K562 (cell line): ENCODE results near the gene SLC26A3. TPM values are rescaled to one million over a fixed set of nuclear protein-coding genes. Genes with fewer than 3 reads are reported as not detected.
A peak's percentile ranks its signal among the peaks of the same experiment; 100 is the strongest.

Experiments used
- CHCHD3 ChIP-seq: fragments of 250-450 bp; sonication (Bioruptor Pico); IDR thresholded peaks from 2 replicates; pipeline ENCODE4 v2.1.2; 2022; ENCODE audit warnings: mild to moderate bottlenecking
- ERF ChIP-seq: fragments of 450-650 bp; formaldehyde crosslinking; IDR thresholded peaks from 2 replicates; pipeline ENCODE4 v1.4.0; 2020; ENCODE audit warnings: mild to moderate bottlenecking, mixed read lengths
- FOXK1 ChIP-seq: sonication (generic); formaldehyde crosslinking; IDR thresholded peaks from 2 replicates; pipeline ENCODE4 v1.8.0; 2022; ENCODE audit warnings: missing genetic modification reagents, mild to moderate bottlenecking, borderline replicate concordance
- GATAD2B ChIP-seq: fragments of 450-650 bp; IDR thresholded peaks from 2 replicates; pipeline ENCODE4 v1.6.1; 2017; ENCODE audit warnings: mild to moderate bottlenecking, borderline replicate concordance
- NFE2L1 ChIP-seq: fragments of 450-650 bp; IDR thresholded peaks from 2 replicates; pipeline ENCODE4 v1.6.1; 2016; ENCODE audit warnings: missing genetic modification characterization, low read depth, mild to moderate bottlenecking, missing compliant biosample characterization, moderate library complexity, borderline replicate concordance
- NFIC ChIP-seq: fragments of 450-650 bp; IDR thresholded peaks from 2 replicates; pipeline ENCODE4 v1.6.1; 2017; ENCODE audit warnings: mild to moderate bottlenecking, inconsistent platforms
- RBFOX2 ChIP-seq: fragments of 200-400 bp; formaldehyde crosslinking; IDR thresholded peaks from 2 replicates; pipeline ENCODE4 v1.6.1; 2017; ENCODE audit warnings: low read depth, mild to moderate bottlenecking, low read length, moderate library complexity
- SMC3 ChIP-seq: conservative IDR thresholded peaks from 2 replicates; pipeline ENCODE4 v1.6.1; 2011; ENCODE audit warnings: low read depth, low read length, improper control_type of control experiment; ENCODE audit not compliant: insufficient read depth
- SREBF2 ChIP-seq: sonication (generic); formaldehyde crosslinking; IDR thresholded peaks from 2 replicates; pipeline ENCODE4 v1.4.0; 2020; ENCODE audit warnings: mild to moderate bottlenecking, missing genetic modification reagents
- TARDBP ChIP-seq: fragments of 450-650 bp; IDR thresholded peaks from 2 replicates; pipeline ENCODE4 v1.6.1; 2016
- TCF7L2 ChIP-seq: fragments of 150-350 bp; IDR thresholded peaks from 2 replicates; pipeline ENCODE4 v1.6.1; 2016; ENCODE audit warnings: low read depth, mild to moderate bottlenecking, low read length, moderate library complexity
- TEAD4 ChIP-seq, 2 experiments: sonication (generic) in 1 of 2; formaldehyde crosslinking in 1 of 2; IDR thresholded peaks; 2 replicates each; pipeline versions ENCODE4 v1.6.1 to v1.8.0; 2012 to 2022; ENCODE audit warnings: borderline replicate concordance in 1 of 2, inconsistent platforms in 1 of 2, low read length in 1 of 2, mild to moderate bottlenecking in 1 of 2, missing genetic modification reagents in 1 of 2
- ZNF134 ChIP-seq: fragments of 250-450 bp; sonication (Bioruptor Pico); conservative IDR thresholded peaks from 2 replicates; pipeline ENCODE4 v1.4.0; 2020
- ZNF146 ChIP-seq: IDR thresholded peaks from one replicate; pipeline ENCODE4 v1.6.1; 2018; ENCODE audit warnings: missing compliant biosample characterization; ENCODE audit not compliant: unreplicated experiment
- ZNF174 ChIP-seq: fragments of 250-450 bp; sonication (Bioruptor Pico); IDR thresholded peaks from 2 replicates; pipeline ENCODE4 v1.4.0; 2020; ENCODE audit warnings: mild to moderate bottlenecking
- ZNF408 ChIP-seq: fragments of 250-450 bp; sonication (Bioruptor Pico); IDR thresholded peaks from 2 replicates; pipeline ENCODE4 v1.4.0; 2020; ENCODE audit warnings: low read depth, mild to moderate bottlenecking, moderate library complexity
- polyA plus RNA-seq, 8 experiments: library from polyadenylated mRNA; depleted of rRNA in 4 of 8; stranded (reverse) in 5 of 8; unstranded in 3 of 8; fragments of >200 nt; fragmentation: Nextera tagmentation in 2 of 8; fragmentation: Illumina TruSeq in 1 of 8; extraction: Ambion mirVana in 2 of 8; extraction: Trizol in 1 of 8; gene quantifications; 2 replicates each; pipeline versions ENCODE4 v1.2.1 to v1.2.3, GENCODE V29; 2011 to 2014; ENCODE audit warnings: inconsistent platforms in 1 of 8, missing spikeins in 1 of 8
- total RNA-seq, 7 experiments: library from RNA; depleted of rRNA in 6 of 7; stranded (reverse); fragments of >200 nt in 6 of 7; fragmentation: Illumina TruSeq in 2 of 7; extraction: Trizol in 2 of 7; gene quantifications; 2 replicates each; pipeline versions ENCODE4 v1.2.1 to v1.2.3, GENCODE V29; 2011 to 2021; ENCODE audit warnings: low replicate concordance in 1 of 7
- TF ChIP-seq, protein P1 (sequence below): fragments of 200-800 bp; sonication (Bioruptor generic); IDR thresholded peaks from 2 replicates; pipeline ENCODE4 v1.6.1; 2017; ENCODE audit warnings: missing genetic modification characterization, missing compliant biosample characterization
- TF ChIP-seq, protein P2 (sequence below): fragments of 250-450 bp; sonication (Bioruptor Pico); IDR thresholded peaks from 2 replicates; pipeline ENCODE4 v1.6.1; 2021; ENCODE audit warnings: mild to moderate bottlenecking
- TF ChIP-seq, protein P3 (sequence below): fragments of 450-650 bp; formaldehyde crosslinking; IDR thresholded peaks from 2 replicates; pipeline ENCODE4 v1.4.0; 2020; ENCODE audit warnings: mild to moderate bottlenecking, mixed read lengths
- TF ChIP-seq, protein P4 (sequence below): fragments of 250-450 bp; sonication (Bioruptor Pico); IDR thresholded peaks from 2 replicates; pipeline ENCODE4 v1.8.0; 2022; ENCODE audit warnings: moderate library complexity, mild to moderate bottlenecking, inconsistent platforms
- TF ChIP-seq, protein P5 (sequence below): sonication (generic); formaldehyde crosslinking; IDR thresholded peaks from 2 replicates; pipeline ENCODE4 v1.8.1; 2023; ENCODE audit warnings: mild to moderate bottlenecking, missing genetic modification reagents, moderate library complexity

Gene SLC26A3
- total and polyA plus RNA-seq, 9 of the 15 experiments (the other 6 are each of a cell fraction or from before 2014, with no cell fraction given): 0.86 TPM; not detected in 8

DNA sequence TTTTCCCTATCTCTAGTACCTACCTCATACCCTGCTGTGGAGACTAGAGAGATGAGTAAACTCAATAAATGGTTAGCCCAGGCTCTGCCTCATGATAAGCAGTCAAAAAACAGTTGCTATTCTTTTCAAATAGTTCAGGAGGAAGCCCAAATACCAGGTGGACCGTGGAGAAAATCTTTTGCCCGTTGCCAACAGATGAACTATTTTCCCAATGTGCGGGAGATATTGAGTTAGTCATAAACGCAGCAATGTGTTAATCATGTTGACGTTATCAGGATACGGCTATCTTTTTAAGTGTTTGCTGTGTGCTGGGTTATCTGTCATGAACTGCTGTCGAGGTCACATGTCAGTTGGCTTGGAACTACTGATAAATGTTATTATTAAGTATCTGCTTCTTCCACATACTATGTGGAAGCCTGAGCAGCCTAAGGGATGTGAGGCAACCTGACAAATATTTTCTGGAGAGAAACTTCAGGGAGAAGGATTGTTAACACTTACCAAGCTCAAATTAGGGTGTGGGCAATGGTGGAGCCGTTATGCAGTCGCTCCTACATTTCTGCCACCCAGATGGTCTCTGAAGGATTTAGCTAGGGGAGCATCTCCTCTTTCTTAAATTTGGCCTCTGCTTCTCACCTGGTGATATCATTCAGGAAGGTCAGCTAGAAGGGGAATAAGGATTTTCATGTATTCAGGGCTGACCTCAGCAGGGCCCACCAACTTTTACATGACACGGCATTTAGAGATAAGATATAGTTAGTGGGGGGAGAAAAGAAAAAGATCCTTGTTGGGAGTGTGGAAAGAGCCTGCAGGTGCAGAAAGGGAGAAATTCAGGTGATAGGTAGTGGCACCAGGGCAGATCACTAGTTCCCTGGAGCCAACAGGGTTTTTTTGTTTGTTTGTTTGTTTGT is 33.5 kb upstream of the SLC26A3 start (continued):
- TF ChIP-seq, protein P1, sequence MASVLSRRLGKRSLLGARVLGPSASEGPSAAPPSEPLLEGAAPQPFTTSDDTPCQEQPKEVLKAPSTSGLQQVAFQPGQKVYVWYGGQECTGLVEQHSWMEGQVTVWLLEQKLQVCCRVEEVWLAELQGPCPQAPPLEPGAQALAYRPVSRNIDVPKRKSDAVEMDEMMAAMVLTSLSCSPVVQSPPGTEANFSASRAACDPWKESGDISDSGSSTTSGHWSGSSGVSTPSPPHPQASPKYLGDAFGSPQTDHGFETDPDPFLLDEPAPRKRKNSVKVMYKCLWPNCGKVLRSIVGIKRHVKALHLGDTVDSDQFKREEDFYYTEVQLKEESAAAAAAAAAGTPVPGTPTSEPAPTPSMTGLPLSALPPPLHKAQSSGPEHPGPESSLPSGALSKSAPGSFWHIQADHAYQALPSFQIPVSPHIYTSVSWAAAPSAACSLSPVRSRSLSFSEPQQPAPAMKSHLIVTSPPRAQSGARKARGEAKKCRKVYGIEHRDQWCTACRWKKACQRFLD (CRISPR knock-in tag): peak; percentile 99
- TF ChIP-seq ZNF134 (CRISPR knock-in tag) (peak; percentile 56; the same call in 1 of the 2 replicates), NFIC (peak; percentile 97), CHCHD3 (no peak), NFE2L1 (tag) (no peak), SREBF2 (CRISPR knock-in tag) (0 out of 2 replicates have a peak, but pooled peaks have one; percentile 37), TCF7L2 (no peak), RBFOX2 (no peak), ZNF174 (CRISPR knock-in tag) (no peak), ZNF408 (CRISPR knock-in tag) (no peak), TARDBP (peak; percentile 96; the same call in 1 of the 2 replicates), SMC3 (no peak), ZNF146 (CRISPR knock-in tag) (no peak), TEAD4 (IDR thresholded peaks at IDR 0.05; ENCODE audit: low read length) (peak; percentile 100), TEAD4 (CRISPR knock-in tag; IDR thresholded peaks at IDR 0.05; ENCODE audit: borderline replicate concordance) (no peak), GATAD2B (peak; percentile 99), FOXK1 (CRISPR knock-in tag) (0 out of 2 replicates have a peak, but pooled peaks have one; percentile 16), ERF (no peak)
- TF ChIP-seq, protein P2, sequence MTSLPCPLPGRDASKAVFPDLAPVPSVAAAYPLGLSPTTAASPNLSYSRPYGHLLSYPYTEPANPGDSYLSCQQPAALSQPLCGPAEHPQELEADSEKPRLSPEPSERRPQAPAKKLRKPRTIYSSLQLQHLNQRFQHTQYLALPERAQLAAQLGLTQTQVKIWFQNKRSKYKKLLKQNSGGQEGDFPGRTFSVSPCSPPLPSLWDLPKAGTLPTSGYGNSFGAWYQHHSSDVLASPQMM (CRISPR knock-in tag): no peak
- TF ChIP-seq, protein P3, sequence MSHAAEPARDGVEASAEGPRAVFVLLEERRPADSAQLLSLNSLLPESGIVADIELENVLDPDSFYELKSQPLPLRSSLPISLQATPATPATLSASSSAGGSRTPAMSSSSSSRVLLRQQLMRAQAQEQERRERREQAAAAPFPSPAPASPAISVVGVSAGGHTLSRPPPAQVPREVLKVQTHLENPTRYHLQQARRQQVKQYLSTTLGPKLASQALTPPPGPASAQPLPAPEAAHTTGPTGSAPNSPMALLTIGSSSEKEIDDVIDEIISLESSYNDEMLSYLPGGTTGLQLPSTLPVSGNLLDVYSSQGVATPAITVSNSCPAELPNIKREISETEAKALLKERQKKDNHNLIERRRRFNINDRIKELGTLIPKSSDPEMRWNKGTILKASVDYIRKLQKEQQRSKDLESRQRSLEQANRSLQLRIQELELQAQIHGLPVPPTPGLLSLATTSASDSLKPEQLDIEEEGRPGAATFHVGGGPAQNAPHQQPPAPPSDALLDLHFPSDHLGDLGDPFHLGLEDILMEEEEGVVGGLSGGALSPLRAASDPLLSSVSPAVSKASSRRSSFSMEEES (CRISPR knock-in tag): peak; percentile 76
- TF ChIP-seq, protein P4, sequence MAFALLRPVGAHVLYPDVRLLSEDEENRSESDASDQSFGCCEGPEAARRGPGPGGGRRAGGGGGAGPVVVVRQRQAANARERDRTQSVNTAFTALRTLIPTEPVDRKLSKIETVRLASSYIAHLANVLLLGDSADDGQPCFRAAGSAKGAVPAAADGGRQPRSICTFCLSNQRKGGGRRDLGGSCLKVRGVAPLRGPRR (CRISPR knock-in tag): no peak
- TF ChIP-seq, protein P5, sequence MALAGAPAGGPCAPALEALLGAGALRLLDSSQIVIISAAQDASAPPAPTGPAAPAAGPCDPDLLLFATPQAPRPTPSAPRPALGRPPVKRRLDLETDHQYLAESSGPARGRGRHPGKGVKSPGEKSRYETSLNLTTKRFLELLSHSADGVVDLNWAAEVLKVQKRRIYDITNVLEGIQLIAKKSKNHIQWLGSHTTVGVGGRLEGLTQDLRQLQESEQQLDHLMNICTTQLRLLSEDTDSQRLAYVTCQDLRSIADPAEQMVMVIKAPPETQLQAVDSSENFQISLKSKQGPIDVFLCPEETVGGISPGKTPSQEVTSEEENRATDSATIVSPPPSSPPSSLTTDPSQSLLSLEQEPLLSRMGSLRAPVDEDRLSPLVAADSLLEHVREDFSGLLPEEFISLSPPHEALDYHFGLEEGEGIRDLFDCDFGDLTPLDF: 0 out of 2 replicates have a peak, but pooled peaks have one; percentile 24
